Ramos (cell line): ENCODE results near the gene PEDS1.

Experiments
- in situ Hi-C: fragments of 300-500 bp; cut with MboI; formaldehyde crosslinking; loops from one replicate; pipeline ENCODE4 v1.14.3; 2022; ENCODE audit warnings: low sequenced_read_pairs; ENCODE audit not compliant: unreplicated experiment

PEDS1 gene

DNA sequence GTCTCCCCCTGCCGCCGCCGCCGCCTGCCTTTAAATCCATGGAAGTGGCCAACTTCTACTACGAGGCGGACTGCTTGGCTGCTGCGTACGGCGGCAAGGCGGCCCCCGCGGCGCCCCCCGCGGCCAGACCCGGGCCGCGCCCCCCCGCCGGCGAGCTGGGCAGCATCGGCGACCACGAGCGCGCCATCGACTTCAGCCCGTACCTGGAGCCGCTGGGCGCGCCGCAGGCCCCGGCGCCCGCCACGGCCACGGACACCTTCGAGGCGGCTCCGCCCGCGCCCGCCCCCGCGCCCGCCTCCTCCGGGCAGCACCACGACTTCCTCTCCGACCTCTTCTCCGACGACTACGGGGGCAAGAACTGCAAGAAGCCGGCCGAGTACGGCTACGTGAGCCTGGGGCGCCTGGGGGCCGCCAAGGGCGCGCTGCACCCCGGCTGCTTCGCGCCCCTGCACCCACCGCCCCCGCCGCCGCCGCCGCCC lies 37.6 kb upstream of the PEDS1 start:
- in situ Hi-C loops, result no loop called here

DNA sequence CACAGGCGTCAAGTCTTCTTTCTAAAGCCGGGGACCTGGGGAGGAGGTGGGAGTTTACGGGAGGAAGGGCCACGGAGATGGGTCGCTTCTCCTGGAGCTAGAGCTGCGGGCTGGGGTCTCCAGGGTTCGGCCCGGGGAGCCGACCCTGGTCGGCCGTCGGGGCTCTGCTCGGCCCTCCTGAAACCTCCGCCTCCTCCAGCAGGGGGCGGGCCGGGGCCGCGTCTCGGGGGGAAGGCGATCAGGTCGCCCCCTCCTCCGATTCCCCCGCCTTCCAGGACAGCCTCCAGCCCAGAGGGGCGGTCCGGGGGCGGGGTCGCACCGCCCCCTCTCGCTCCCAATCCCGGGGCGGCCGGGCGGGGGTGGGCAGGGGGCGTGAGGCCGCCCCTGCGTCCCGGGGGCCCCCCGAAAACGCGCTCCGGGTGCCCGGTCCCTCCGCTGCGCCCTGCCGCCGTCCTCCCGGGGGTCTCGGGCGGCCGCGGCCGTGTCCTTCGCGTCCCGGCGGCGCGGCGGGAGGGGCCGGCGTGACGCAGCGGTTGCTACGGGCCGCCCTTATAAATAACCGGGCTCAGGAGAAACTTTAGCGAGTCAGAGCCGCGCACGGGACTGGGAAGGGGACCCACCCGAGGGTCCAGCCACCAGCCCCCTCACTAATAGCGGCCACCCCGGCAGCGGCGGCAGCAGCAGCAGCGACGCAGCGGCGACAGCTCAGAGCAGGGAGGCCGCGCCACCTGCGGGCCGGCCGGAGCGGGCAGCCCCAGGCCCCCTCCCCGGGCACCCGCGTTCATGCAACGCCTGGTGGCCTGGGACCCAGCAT lies 36.9 kb upstream of the PEDS1 start, which contains the start of gene CEBPB:
TSS of gene CEBPB (plus strand) at position 580 of the 814 bp plus-strand sequence. CDS start at position 784, 204 bp downstream.
- in situ Hi-C loops, result no loop called here

GRCh38 chr20:50189681-50190250 lies 36.2 kb upstream of the PEDS1 start:
- in situ Hi-C loops, result loop anchor here (5.0 kb wide), 2 partner anchors 273 to 388 kb away; no protein-coding TSS in a partner anchor

DNA sequence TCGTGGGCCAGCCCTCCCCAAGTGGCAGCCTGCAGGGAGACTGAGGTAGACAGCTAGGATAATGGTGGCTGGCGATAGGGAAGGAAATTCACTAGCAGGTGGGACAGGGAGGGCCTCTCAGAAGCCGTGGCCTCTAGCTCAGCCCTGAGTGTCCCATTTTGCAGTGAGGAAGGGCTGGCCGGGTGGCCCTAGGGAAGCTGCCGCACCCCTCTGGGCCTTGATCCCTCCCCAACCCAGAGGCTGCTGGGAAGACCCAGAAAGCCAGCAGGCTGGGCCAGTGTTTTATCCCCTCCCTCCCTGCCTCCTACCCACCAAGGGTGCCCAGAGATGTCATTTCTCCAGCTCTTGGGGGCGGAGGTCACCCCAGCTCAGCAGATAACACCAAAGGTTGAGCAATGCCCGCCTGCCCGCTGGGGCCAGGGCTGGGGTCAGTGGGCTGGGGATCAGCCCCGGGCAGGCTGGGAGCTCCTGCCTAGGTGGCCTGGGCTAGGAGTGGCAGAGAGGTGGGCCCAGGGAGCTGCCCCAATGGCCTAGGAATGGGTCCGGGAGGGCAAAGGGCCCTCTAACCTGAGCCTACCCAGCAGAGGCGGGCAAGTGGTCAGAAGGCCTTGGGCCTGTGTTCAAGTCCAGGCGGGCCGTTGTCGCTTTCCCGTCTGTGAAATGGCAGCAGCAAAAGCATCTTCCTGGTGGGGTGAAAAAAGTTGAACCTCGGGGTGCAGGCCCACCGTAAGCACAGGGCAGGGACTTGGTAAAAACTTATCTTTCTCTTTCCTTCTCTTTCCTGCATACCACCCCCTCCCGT lies 35.6 kb upstream of the PEDS1 start:
- in situ Hi-C loops, result loop anchor here (5.0 kb wide), 2 partner anchors 273 to 388 kb away; no protein-coding TSS in a partner anchor

DNA sequence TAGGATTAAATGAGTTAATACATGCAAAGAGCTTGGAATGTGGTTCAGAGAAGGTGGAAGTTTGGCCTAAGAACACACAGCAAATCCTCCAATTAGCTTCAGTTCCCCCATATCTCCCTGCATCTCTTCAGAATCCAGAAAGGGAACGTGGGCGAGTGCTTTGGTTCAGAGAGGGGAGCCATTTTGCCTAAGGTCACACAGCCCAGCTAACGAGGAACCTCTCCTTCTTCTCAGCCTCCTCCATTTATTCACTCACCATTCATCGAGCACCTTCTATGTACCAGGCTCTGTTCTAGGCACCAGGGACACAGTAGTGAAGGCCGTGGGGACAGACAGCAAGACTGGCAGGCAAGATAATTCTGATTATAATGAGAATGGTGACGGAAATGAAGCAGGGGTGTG lies 34.8 kb upstream of the PEDS1 start:
- in situ Hi-C loops, result loop anchor here (5.0 kb wide), 2 partner anchors 274 to 389 kb away; no protein-coding TSS in a partner anchor

GRCh38 chr20:50187403-50188051 lies 34.0 kb upstream of the PEDS1 start:
- in situ Hi-C loops, result loop anchor here (5.0 kb wide), 2 partner anchors 275 to 390 kb away; no protein-coding TSS in a partner anchor

- in situ Hi-C loops, result loop anchor here (5.0 kb wide), 2 partner anchors 275 to 390 kb away; no protein-coding TSS in a partner anchor
These were observed 33.5 kb upstream of the PEDS1 start for GRCh38 chr20:50186987-50187402.

DNA sequence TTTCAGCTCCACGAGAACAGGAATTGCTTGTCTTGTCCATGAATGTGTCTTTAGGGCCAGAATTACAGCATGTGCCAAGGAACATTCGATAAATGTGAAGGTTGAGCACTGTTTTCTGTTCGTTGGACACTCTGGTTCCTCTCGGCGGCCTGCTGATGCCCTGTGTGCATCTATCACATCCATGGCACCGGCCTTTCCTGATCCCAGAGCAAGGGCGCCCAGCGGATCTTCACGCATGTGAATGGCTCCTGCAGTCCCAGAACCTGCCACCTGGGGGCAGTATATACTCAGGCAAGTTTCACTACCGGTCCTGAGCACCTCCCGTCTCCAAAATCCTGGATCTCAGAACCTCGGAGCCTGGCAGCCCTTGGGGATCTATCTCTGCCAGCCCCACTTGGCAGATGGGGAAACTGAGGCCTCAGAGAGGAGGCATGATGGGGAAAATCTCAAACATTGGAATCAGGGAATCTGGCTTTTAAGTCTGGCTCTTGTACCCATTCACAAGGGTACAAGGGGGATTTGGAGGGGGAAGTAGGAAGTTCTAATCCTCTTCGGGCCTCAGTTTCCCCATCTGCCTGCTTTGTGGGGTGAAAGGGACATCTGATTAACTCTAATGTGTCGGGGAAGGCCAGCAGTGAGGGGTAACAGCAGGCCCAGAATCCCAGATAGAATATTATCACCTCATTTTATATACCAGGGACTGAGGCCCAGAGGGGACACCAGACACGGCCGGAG lies 32.8 kb upstream of the PEDS1 start:
- in situ Hi-C loops, result loop anchor here (5.0 kb wide), 2 partner anchors 276 to 391 kb away; no protein-coding TSS in a partner anchor

GRCh38 chr20:50185426-50185825 lies 31.9 kb upstream of the PEDS1 start:
- in situ Hi-C loops, result loop anchor here (5.0 kb wide), 2 partner anchors 277 to 392 kb away; no protein-coding TSS in a partner anchor

- in situ Hi-C loops, result no loop called here
These were observed 28.8 kb upstream of the PEDS1 start for GRCh38 chr20:50182346-50182745.

GRCh38 chr20:50181344-50181743 lies 27.8 kb upstream of the PEDS1 start:
- in situ Hi-C loops, result no loop called here

DNA sequence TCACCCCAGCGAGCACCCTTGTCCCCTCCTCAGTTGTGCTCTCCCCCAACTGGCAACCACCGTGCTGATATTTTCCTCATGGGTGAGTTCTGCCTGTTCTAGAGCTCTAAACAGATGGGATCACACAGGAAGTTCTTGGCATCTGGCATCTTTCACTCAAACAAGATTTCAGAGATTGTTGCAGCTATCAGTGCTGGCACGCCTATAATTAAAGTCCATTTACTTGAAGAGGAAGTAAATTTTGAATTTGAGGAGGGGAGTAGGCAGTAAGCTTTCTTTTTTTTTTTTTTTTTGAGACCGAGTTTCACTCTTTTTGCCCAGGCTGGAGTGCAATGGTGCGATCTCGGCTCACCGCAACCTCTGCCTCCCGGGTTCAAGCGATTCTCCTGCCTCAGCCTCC lies 25.1 kb upstream of the PEDS1 start:
- in situ Hi-C loops, result loop anchor here (5.0 kb wide), 1 partner anchor 211 kb away; no protein-coding TSS in a partner anchor

- in situ Hi-C loops, result loop anchor here (5.0 kb wide), 1 partner anchor 209 kb away; no protein-coding TSS in a partner anchor
These were observed 22.7 kb upstream of the PEDS1 start for GRCh38 chr20:50175938-50176933.

GRCh38 chr20:50174456-50174855 lies 20.9 kb upstream of the PEDS1 start:
- in situ Hi-C loops, result no loop called here

DNA sequence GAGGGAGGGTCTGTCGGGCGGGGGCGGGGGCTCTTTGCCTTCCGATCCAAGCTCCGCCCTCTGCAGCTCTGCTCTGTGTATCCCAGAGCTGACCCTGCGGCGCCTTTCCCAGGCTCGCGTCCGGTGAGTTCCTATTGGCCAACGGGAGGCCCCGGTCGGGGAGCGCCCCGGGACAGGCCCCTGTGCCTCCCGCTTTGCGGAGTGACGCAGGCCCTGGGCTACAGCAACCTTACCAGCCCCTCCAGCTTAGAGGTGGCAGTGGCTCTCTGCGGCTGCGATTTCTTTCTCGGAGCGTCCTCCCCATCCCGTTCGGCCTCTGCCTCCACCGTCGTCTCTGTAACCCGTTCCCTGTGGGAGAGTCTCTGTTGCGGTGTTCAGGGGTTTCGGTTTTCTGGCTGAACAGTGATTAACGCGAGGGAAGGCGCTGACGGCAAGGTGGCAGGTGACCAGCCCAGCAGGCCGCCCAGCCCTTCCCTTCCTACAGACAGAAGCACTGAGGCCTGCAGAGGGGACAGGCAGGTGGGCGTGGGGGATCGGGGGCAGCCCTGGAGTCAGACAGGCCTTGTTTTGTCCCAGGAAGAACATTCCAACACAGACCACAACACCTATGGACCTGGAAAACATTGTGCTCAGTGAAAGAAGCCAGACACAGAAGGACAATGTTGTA lies 19.0 kb upstream of the PEDS1 start:
- in situ Hi-C loops, result no loop called here

DNA sequence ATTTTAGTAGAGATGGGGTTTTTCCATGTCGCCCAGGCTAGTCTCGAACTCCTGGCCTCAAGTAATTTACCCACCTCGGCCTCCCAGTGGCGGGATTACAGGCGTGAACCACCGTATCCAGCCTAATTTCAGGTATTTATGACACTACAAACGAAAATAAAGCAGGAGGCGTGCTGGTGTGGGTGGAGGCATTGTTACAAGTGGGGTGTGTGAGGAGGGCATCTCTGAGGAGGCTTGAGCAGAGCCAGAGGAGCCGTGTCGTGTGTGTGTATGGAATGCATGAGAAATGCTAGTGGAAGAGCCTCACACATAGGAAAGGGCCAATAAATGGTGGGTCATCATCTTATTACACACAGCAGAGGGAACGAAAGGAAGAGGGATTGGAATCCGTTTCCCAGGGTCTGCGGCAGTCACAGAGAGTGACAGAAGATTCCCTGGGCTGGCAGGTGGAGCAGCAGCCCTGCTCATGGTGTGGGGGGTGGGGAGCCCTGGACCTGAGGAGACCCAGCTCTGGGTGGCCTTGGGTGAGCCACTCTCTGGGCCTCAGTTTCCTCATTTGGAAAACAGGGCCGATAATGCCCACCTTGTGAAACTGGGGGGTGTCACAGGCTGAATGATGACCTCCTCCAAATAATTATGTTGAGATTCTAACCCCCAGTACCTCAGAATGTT lies 17.2 kb upstream of the PEDS1 start:
- in situ Hi-C loops, result no loop called here
